ENCODE results near the gene GNB3. TPM values are rescaled to one million over a fixed set of nuclear protein-coding genes. Genes with fewer than 3 reads are reported as not detected.

The GNB3 gene
- total RNA-seq, 1 donor from 2014 or later, result 16.6 TPM

GRCh38 chr12:6826125-6826733 is 14.5 kb upstream of the GNB3 start:
- Mint-ChIP-seq H3K36me3 (ENCODE audit: low read depth, unreplicated experiment) (peaks cover 6% of the 10 kb centered on the region), H3K4me1 (ENCODE audit: low read depth, unreplicated experiment) (peaks cover 22% of the 10 kb centered on the region), H3K27ac (ENCODE audit: unreplicated experiment) (no peak overlapping the region), H3K4me3 (ENCODE audit: unreplicated experiment) (peak overlapping the region; percentile 57), H3K9me3 (ENCODE audit: unreplicated experiment) (no peaks in the 10 kb centered on the region), H3K27me3 (ENCODE audit: low read depth, unreplicated experiment) (no peaks in the 10 kb centered on the region)
- H3K4me1 ChIP-seq (ENCODE audit: insufficient read depth, low read length), result peaks cover 25% of the 10 kb centered on the region
- DNase-seq (ENCODE audit: low read depth) (no peak), FAIRE-seq (no peak)
- H3K27ac ChIP-seq (ENCODE audit: low read depth, low read length), result no peak overlapping the region
- TF ChIP-seq, protein P1, sequence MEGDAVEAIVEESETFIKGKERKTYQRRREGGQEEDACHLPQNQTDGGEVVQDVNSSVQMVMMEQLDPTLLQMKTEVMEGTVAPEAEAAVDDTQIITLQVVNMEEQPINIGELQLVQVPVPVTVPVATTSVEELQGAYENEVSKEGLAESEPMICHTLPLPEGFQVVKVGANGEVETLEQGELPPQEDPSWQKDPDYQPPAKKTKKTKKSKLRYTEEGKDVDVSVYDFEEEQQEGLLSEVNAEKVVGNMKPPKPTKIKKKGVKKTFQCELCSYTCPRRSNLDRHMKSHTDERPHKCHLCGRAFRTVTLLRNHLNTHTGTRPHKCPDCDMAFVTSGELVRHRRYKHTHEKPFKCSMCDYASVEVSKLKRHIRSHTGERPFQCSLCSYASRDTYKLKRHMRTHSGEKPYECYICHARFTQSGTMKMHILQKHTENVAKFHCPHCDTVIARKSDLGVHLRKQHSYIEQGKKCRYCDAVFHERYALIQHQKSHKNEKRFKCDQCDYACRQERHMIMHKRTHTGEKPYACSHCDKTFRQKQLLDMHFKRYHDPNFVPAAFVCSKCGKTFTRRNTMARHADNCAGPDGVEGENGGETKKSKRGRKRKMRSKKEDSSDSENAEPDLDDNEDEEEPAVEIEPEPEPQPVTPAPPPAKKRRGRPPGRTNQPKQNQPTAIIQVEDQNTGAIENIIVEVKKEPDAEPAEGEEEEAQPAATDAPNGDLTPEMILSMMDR (IDR thresholded peaks at IDR 0.05; ENCODE audit: insufficient read depth, low read depth, low read length), result no peak
- no peak for TF ChIP-seq EZH2 (IDR thresholded peaks at IDR 0.05; ENCODE audit: insufficient read depth, low read length)
- no peak overlapping the region for H3K9ac ChIP-seq (ENCODE audit: low read length)
- H4K20me1 ChIP-seq (ENCODE audit: insufficient read depth, low read length), result peaks cover 6% of the 10 kb centered on the region
- H3K4me3 ChIP-seq (ENCODE audit: insufficient read depth, low read depth, low read length), result no peak overlapping the region
- H2AFZ ChIP-seq (ENCODE audit: low read depth, low read length), result no peak overlapping the region
- no peaks in the 10 kb centered on the region for H3K9me3 ChIP-seq (ENCODE audit: insufficient read depth, low read depth, low read length)
- H3K36me3 ChIP-seq (ENCODE audit: insufficient read depth, low read length), result peaks cover 2% of the 10 kb centered on the region
- peaks cover 29% of the 10 kb centered on the region for H3K79me2 ChIP-seq (ENCODE audit: insufficient read depth, low read length)
- H3K27me3 ChIP-seq (ENCODE audit: insufficient read depth, low read length), result no peaks in the 10 kb centered on the region
- H3K4me2 ChIP-seq (ENCODE audit: low read length), result no peak overlapping the region

- peak overlapping the region; percentile 77 for H3K4me2 ChIP-seq (ENCODE audit: low read length)
- FAIRE-seq, result no peak
- H3K4me1 ChIP-seq (ENCODE audit: insufficient read depth, low read length), result peaks cover 22% of the 10 kb centered on the region
- H4K20me1 ChIP-seq (ENCODE audit: insufficient read depth, low read length), result peaks cover 6% of the 10 kb centered on the region
- no peaks in the 10 kb centered on the region for H3K9me3 ChIP-seq (ENCODE audit: insufficient read depth, low read depth, low read length)
- H3K36me3 Mint-ChIP-seq (ENCODE audit: low read depth, unreplicated experiment), result peaks cover 6% of the 10 kb centered on the region
- H3K27ac Mint-ChIP-seq (ENCODE audit: unreplicated experiment), result peak overlapping the region; percentile 64
- no peak for DNase-seq (ENCODE audit: low read depth)
- no peaks in the 10 kb centered on the region for H3K9me3 Mint-ChIP-seq (ENCODE audit: unreplicated experiment)
- H3K27me3 Mint-ChIP-seq (ENCODE audit: low read depth, unreplicated experiment), result no peaks in the 10 kb centered on the region
- H3K4me3 Mint-ChIP-seq (ENCODE audit: unreplicated experiment), result peak overlapping the region; percentile 80
- peaks cover 20% of the 10 kb centered on the region for H3K4me1 Mint-ChIP-seq (ENCODE audit: low read depth, unreplicated experiment)
- peaks cover 29% of the 10 kb centered on the region for H3K79me2 ChIP-seq (ENCODE audit: insufficient read depth, low read length)
- TF ChIP-seq EZH2 (IDR thresholded peaks at IDR 0.05; ENCODE audit: insufficient read depth, low read length), result no peak
- TF ChIP-seq, protein P1 (IDR thresholded peaks at IDR 0.05; ENCODE audit: insufficient read depth, low read depth, low read length), result no peak
- H3K4me3 ChIP-seq (ENCODE audit: insufficient read depth, low read depth, low read length), result no peak overlapping the region
- H3K27me3 ChIP-seq (ENCODE audit: insufficient read depth, low read length), result no peaks in the 10 kb centered on the region
- H3K27ac ChIP-seq (ENCODE audit: low read depth, low read length), result no peak overlapping the region
- peak overlapping the region; percentile 9 for H3K9ac ChIP-seq (ENCODE audit: low read length)
- peaks cover 2% of the 10 kb centered on the region for H3K36me3 ChIP-seq (ENCODE audit: insufficient read depth, low read length)
- no peak overlapping the region for H2AFZ ChIP-seq (ENCODE audit: low read depth, low read length)
Measured at GRCh38 chr12:6826734-6827436, 13.8 kb upstream of the GNB3 start.

Data from astrocyte (in vitro differentiated cells and primary cell).